Natural killer cell treated with Interleukin-12 subunit alpha and Interleukin-12 subunit beta and Interleukin-15 and Interleukin-18, amount 100 ng/mL, for 72 hours (primary cell): ENCODE measurements around the gene VANGL2. TPM values are rescaled to one million over a fixed set of nuclear protein-coding genes. Genes with fewer than 3 reads are reported as not detected.

Experiments
- ATAC-seq, 2 donors: fragments of 150-1000 bp; cut with Tn5 transposase in 1 of 2; sonication (Bioruptor Pico), chemical (Tn5 transposase) in 1 of 2; 2 replicates each; pipeline ENCODE4 v1.10.0; 2021
- DNase-seq: peaks from one replicate; pipeline ENCODE4 v3.0.0; 2022; ENCODE audit warnings: low spot score
- H3K27ac Mint-ChIP-seq, 2 donors: 1 replicate in 1 of 2; 2 replicates in 1 of 2; pipeline ENCODE4 v1.8.0; 2022; ENCODE audit warnings: mixed read lengths in 2 of 2, mild to moderate bottlenecking in 1 of 2, moderate library complexity in 1 of 2
- H3K27me3 Mint-ChIP-seq, 2 donors: 1 replicate in 1 of 2; 2 replicates in 1 of 2; pipeline ENCODE4 v1.8.0; 2022; ENCODE audit warnings: mixed read lengths in 2 of 2
- H3K36me3 Mint-ChIP-seq: one replicate; pipeline ENCODE4 v1.8.0; 2022; ENCODE audit warnings: mixed read lengths
- H3K4me1 Mint-ChIP-seq, 2 donors: 1 replicate in 1 of 2; 2 replicates in 1 of 2; pipeline ENCODE4 v1.8.0; 2022; ENCODE audit warnings: low read depth in 2 of 2, mixed read lengths in 2 of 2, mild to moderate bottlenecking in 1 of 2
- H3K4me3 Mint-ChIP-seq: one replicate; pipeline ENCODE4 v1.8.0; 2022; ENCODE audit warnings: mixed read lengths
- H3K9me3 Mint-ChIP-seq: 2 replicates; pipeline ENCODE4 v1.8.0; 2022; ENCODE audit warnings: mixed read lengths
- total RNA-seq, 2 donors: library from RNA; stranded (reverse); gene quantifications; one replicate each; pipeline ENCODE4 v1.2.3, GENCODE V29; 2022

VANGL2 gene
- not detected for total RNA-seq

GRCh38 chr1:160400223-160400645 lies at the start of gene VANGL2:
TSS of gene VANGL2 (plus strand) at chr1:160400564. CDS start at chr1:160415838, 15,274 bp downstream.
- Mint-ChIP-seq H3K27me3 (peaks cover 15 to 22% of the 10 kb centered on the region in 2 donors), H3K9me3 (no peaks in the 10 kb centered on the region), H3K27ac (no peak within 1 kb of the TSS), H3K4me3 (peak within 1 kb of the TSS; percentile 24), H3K36me3 (no peaks in the 10 kb centered on the region), H3K4me1 (peaks cover 6 to 8% of the 10 kb centered on the region in 2 donors)
- no peak for DNase-seq
- ATAC-seq, result peak; percentile 40 to 70

DNA sequence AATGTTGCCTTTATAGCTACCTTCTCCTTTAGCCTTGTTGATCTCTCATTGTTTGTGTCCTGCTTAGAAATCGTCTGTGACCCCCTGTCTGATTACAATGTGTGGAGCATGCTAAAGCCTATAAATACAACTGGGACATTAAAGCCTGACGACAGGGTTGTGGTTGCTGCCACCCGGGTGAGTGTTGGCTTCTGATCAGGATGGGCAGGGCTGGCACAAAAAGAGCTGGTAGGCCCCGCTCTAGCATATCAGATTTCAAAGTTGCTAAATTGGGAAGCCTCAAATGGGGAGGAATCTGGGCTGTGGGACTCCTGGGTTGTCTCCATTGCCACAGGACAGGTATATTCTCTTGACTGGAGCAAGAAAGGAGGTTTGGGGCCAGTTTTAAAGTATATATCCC lies 48.7 kb upstream of the VANGL2 start:
- no peak for DNase-seq

GRCh38 chr1:160352555-160352954 lies 47.8 kb upstream of the VANGL2 start:
- ATAC-seq, result no peak
- Mint-ChIP-seq H3K36me3 (peaks cover 42% of the 10 kb centered on the region), H3K4me3 (no peak overlapping the region), H3K27me3 (no peaks in the 10 kb centered on the region), H3K9me3 (no peaks in the 10 kb centered on the region), H3K27ac (no peak overlapping the region), H3K4me1 (peaks cover 5 to 6% of the 10 kb centered on the region in 2 donors)
- DNase-seq, result no peak

More for the DNA sequence above, 48.7 kb upstream of the VANGL2 start:
- Mint-ChIP-seq H3K4me1 (peaks cover 7 to 10% of the 10 kb centered on the region in 2 donors), H3K36me3 (peaks cover 40% of the 10 kb centered on the region), H3K27ac (no peak overlapping the region), H3K4me3 (no peak overlapping the region), H3K27me3 (no peaks in the 10 kb centered on the region), H3K9me3 (no peaks in the 10 kb centered on the region)
- ATAC-seq, result no peak

- no peak for DNase-seq
- no peaks in the 10 kb centered on the region for H3K9me3 Mint-ChIP-seq
- no peaks in the 10 kb centered on the region for H3K27me3 Mint-ChIP-seq
- H3K4me3 Mint-ChIP-seq, result no peak overlapping the region
- ATAC-seq, result no peak
- no peak overlapping the region for H3K27ac Mint-ChIP-seq
- peaks cover 45% of the 10 kb centered on the region for H3K36me3 Mint-ChIP-seq
- peaks cover 0 to 9% of the 10 kb centered on the region in 2 donors for H3K4me1 Mint-ChIP-seq
These were observed 47.1 kb upstream of the VANGL2 start for GRCh38 chr1:160353223-160353622.

DNA sequence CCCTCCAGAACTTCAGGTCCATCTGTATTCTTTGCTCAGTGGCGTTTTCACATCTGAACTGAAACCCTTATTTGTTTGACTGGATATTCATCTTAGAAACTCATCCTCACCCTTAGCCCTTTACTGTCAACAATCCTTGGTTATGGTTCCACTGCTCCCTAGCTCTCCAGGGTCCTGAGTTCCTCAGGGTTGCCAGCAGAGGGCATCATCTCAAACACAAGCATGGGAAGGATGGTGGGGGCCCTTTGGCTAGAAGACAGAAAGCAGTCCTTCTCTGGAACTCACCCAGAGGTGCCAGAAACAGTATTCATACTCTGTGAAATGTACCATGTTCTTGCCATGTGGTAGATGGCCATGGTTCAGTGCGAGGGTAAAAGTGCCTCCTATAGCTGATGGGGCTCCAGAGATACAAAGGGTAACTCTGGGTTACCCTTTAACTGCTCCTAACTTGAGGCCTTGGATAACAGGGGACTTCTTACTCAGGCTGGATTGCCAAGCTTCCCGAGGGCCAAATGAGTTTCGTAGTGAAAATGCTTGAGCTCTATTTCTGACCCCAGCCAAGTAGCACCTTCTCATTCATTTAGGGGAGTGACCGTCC lies 45.9 kb upstream of the VANGL2 start:
- ATAC-seq (peak in 1 of 2 donors; percentile 46), DNase-seq (no peak)
- Mint-ChIP-seq H3K36me3 (peaks cover 53% of the 10 kb centered on the region), H3K9me3 (no peaks in the 10 kb centered on the region), H3K4me1 (peaks cover 0 to 9% of the 10 kb centered on the region in 2 donors), H3K27ac (peak overlapping the region in 1 of 2 donors; percentile 30), H3K27me3 (no peaks in the 10 kb centered on the region), H3K4me3 (no peak overlapping the region)

GRCh38 chr1:160357286-160358002 lies 42.9 kb upstream of the VANGL2 start:
- Mint-ChIP-seq H3K4me1 (peaks cover 0 to 16% of the 10 kb centered on the region in 2 donors), H3K4me3 (no peak overlapping the region), H3K27me3 (no peaks in the 10 kb centered on the region), H3K9me3 (no peaks in the 10 kb centered on the region), H3K36me3 (peaks cover 49% of the 10 kb centered on the region), H3K27ac (no peak overlapping the region)
- ATAC-seq, result no peak
- DNase-seq, result no peak

- H3K27me3 Mint-ChIP-seq, result no peaks in the 10 kb centered on the region
- ATAC-seq (no peak), DNase-seq (no peak)
- H3K4me3 Mint-ChIP-seq, result no peak overlapping the region
- no peaks in the 10 kb centered on the region for H3K9me3 Mint-ChIP-seq
- peaks cover 0 to 19% of the 10 kb centered on the region in 2 donors for H3K4me1 Mint-ChIP-seq
- peaks cover 45% of the 10 kb centered on the region for H3K36me3 Mint-ChIP-seq
- peak overlapping the region; percentile 10 to 35 for H3K27ac Mint-ChIP-seq
These were observed 42.3 kb upstream of the VANGL2 start for GRCh38 chr1:160358073-160358472.

- Mint-ChIP-seq H3K27ac (no peak overlapping the region), H3K9me3 (no peaks in the 10 kb centered on the region), H3K4me1 (peaks cover 0 to 17% of the 10 kb centered on the region in 2 donors), H3K27me3 (no peaks in the 10 kb centered on the region), H3K36me3 (peaks cover 33% of the 10 kb centered on the region), H3K4me3 (no peak overlapping the region)
- DNase-seq (no peak), ATAC-seq (no peak)
These were observed 40.7 kb upstream of the VANGL2 start for GRCh38 chr1:160359559-160360226.

DNA sequence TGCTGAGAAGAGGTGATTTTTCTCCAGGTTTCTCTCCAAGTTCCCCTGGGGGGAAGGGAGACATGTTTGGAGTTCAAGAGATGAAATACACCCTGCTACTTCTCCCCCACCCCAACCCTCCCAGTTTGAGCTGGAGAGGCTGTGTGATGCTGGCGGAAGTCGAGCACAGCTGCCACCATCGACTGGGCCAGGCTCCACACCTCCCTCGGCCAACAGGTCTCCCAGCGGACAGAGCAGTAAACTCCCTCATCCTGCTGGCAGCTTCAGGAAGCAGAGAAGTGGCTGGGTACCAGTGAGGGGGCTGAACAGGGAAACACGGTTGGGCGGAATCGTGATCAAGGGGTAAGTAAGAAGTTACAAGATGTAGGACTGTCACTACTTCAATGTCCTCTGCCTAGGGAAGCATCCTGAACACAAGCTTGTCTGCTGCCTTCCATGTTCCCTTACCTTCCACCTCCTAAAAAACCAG lies 40.1 kb upstream of the VANGL2 start:
- peaks cover 33% of the 10 kb centered on the region for H3K36me3 Mint-ChIP-seq

GRCh38 chr1:160361199-160361598 lies 39.2 kb upstream of the VANGL2 start:
- Mint-ChIP-seq H3K4me3 (no peak overlapping the region), H3K4me1 (peaks cover 0 to 17% of the 10 kb centered on the region in 2 donors), H3K36me3 (peaks cover 31% of the 10 kb centered on the region), H3K9me3 (no peaks in the 10 kb centered on the region), H3K27ac (no peak overlapping the region), H3K27me3 (no peaks in the 10 kb centered on the region)
- DNase-seq (no peak), ATAC-seq (no peak)

More for the DNA sequence above, 40.1 kb upstream of the VANGL2 start:
- Mint-ChIP-seq H3K27me3 (no peaks in the 10 kb centered on the region), H3K4me1 (peaks cover 0 to 17% of the 10 kb centered on the region in 2 donors), H3K27ac (no peak overlapping the region), H3K9me3 (no peaks in the 10 kb centered on the region), H3K4me3 (no peak overlapping the region)
- ATAC-seq (no peak), DNase-seq (no peak)

GRCh38 chr1:160361814-160362167 lies 38.6 kb upstream of the VANGL2 start:
- DNase-seq (no peak), ATAC-seq (no peak)
- peaks cover 0 to 17% of the 10 kb centered on the region in 2 donors for H3K4me1 Mint-ChIP-seq
- no peaks in the 10 kb centered on the region for H3K27me3 Mint-ChIP-seq
- no peaks in the 10 kb centered on the region for H3K9me3 Mint-ChIP-seq
- H3K27ac Mint-ChIP-seq, result peak overlapping the region; percentile 13 to 58
- no peak overlapping the region for H3K4me3 Mint-ChIP-seq
- H3K36me3 Mint-ChIP-seq, result peaks cover 25% of the 10 kb centered on the region

- DNase-seq, result no peak
- no peaks in the 10 kb centered on the region for H3K9me3 Mint-ChIP-seq
- H3K36me3 Mint-ChIP-seq, result peaks cover 20% of the 10 kb centered on the region
- H3K27ac Mint-ChIP-seq, result peak overlapping the region; percentile 13 to 58
- H3K4me1 Mint-ChIP-seq, result peaks cover 0 to 14% of the 10 kb centered on the region in 2 donors
- H3K4me3 Mint-ChIP-seq, result no peak overlapping the region
- no peak for ATAC-seq
- no peaks in the 10 kb centered on the region for H3K27me3 Mint-ChIP-seq
These were observed 38.0 kb upstream of the VANGL2 start for GRCh38 chr1:160362168-160362957.

DNA sequence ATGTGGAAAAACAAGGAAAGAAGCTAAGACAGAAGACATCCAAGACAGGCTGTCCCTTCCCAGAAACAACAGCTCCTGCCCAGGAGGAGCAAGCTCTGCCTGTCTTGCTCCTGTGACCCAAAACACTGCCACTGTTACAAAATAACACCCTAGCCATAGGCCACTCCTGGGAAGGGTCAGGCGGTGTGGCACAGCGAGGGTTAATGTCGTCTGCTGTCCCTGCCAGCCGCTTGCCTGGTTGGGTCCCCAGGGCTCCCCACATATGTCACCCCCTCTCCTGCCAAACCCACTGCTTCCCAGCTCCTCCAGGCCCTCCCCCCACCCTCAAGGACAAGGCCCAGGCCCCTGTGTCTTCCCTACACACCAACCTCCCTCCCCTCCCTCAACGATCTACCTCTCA lies 37.4 kb upstream of the VANGL2 start:
- Mint-ChIP-seq H3K9me3 (no peaks in the 10 kb centered on the region), H3K27ac (peak overlapping the region in 1 of 2 donors; percentile 58), H3K4me1 (peaks cover 0 to 12% of the 10 kb centered on the region in 2 donors), H3K27me3 (no peaks in the 10 kb centered on the region), H3K4me3 (no peak overlapping the region), H3K36me3 (peaks cover 18% of the 10 kb centered on the region)
- DNase-seq (no peak), ATAC-seq (no peak)
